UCSD-AML1 (cell line): ENCODE measurements around the gene KIF6.
"Not testable (repeated sequence)": the region's sequence is repeated elsewhere in the genome, so short reads cannot be mapped to it uniquely, and the experiment has no call there.

Experiments
- DNase-seq: peaks from one replicate; lab custom pipeline; 2025; ENCODE audit not compliant: unreplicated experiment; lab: John Stamatoyannopoulos, UW

KIF6 gene

DNA sequence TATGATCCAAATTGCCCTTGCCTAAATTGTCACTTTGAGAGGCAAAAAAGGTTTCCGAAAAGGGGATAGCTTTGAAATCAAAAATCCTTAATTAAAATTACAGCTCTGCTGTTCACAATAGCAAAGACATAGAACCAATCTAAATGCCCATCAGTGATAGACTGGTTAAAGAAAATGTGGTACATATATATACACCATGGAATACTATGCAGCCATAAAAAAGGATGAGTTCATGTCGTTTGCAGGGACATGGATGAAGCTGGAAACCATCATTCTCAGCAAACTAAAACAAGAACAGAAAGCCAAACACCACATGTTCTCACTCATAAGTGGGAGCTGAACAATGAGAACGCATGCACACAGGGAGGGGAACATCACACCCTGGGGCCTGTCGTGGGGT is 1.9 kb downstream of the KIF6 start:
- DNase-seq, result not testable (repeated sequence)

DNA sequence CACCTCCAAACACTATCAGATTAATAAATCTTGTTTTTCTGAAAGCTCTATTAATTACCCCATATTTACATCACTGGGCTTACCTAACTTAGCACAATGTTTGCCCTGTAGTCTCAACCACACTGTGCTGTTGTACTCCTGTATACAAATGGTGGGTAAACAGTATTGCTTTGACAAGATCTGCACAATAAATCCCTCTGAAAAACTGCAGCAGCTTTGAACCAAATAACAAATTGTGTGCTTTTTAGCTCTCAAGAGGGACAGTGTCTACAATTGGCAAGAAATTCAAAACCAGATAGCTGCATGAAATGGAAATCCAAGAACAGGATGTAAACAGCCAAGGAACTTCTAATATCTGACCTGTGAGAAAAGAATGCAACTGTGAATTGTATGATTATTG is 10.4 kb downstream of the KIF6 start:
- no peak for DNase-seq

DNA sequence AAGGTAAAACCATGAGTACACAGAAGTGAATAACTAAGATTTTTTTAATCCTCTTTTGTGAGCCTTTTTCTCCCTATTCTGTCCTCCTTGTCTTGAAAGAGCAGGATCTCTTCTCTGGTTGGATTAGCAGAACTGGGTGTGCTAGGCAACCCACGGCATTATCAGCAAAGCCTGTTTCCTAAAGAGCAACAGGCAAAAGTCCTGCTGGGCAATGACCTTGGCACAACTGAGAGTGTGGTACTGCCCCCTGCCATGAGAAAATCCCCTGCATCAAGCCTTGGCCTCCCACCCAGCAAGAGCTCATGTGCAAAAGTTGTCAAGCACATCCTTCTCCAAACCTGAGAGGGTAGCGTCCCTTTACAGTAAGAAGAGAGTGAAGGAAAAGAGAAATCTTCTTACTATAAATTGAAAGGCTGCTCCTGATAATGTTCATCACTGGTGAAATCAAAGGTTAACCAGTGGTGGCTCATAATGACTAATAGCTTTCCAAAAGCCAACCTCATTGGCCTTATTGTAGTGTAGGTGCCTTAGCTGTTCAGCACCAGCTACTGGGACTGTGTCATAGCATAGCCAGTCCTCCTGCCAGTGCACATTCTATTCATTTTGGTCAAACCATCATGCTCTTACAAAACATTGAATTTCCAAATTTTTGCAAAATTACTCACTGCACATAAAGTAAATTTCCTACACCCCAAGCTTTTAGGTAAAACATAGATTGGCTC is 17.1 kb downstream of the KIF6 start:
- DNase-seq, result no peak

DNA sequence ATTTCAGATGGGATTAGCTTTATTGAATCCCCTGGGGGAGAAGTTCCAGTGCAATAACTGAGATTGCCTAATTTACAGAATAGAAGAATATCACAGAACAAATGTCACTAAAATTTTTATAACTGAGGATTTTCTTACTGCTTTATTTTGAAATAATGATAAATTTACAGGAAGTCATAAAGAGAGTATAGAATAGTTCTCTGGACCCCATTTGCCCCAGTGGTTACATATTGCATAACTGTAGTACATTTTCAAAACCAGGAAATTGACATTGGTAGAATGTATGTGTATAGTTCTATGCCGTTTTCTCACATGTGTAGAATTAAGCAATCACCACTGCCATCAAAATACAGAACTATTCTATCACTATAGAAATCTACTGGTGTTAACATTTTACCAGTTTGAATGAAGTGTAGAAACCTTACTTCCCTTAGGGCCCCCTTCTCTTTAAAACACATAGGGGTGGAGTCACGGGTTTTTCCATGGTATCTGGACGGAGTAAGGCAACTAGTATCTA is 18.3 kb downstream of the KIF6 start:
- no peak for DNase-seq

DNA sequence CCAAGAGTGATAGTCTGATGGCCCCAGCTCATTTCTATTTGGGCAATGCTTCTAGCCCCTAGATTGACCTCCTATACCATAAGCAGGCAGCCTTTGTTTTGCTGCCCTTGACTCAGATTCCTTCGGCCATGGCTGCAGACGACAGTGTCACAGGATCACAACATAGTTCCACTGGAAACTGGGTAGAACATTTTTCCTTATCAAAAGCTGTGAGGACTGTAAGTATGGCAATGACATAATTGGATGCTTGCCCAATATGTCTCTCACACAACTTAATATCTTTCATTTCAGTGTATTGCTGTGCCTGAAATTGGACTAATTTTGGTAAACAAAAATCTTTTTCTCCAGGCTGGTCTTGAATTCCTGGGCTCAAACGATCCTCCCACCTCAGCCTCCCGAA is 22.9 kb downstream of the KIF6 start:
- DNase-seq, result no peak

DNA sequence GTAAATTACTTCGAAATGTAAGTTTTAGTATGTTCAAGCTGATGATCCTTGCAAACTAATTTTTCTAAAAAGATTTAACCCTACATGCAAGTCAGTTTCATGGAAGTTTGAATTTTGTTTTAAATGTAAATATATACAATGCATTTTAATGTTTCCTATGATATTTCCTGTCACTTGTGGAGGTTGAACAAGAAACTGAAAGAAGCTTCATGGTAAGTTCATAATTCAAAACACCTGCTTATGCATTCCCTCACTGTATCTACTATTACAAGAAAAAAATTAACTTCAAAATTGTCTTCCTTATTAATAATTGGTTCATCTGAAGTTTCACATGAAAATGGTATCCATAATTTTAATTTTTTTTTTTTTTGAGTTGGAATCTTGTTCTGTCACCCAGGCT is 24.8 kb downstream of the KIF6 start:
- DNase-seq, result no peak

DNA sequence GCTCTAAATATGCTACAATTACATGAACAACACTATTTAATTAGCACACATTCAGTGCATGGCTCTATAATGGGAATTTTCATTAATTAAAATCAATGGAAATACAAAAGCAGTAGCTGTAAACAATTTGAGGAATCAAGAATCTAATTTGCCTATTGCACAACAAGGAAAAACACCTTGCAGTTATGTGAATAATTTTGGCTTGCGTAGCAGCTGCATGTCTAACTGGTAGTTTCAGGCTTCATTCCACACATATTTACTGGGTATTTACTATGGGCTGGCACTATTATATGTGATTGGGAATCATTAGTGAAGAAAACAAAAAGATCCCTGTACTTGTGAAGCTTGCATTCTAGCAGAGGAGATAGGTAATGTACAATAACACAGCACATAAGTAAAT is 26.4 kb downstream of the KIF6 start:
- DNase-seq, result no peak

DNA sequence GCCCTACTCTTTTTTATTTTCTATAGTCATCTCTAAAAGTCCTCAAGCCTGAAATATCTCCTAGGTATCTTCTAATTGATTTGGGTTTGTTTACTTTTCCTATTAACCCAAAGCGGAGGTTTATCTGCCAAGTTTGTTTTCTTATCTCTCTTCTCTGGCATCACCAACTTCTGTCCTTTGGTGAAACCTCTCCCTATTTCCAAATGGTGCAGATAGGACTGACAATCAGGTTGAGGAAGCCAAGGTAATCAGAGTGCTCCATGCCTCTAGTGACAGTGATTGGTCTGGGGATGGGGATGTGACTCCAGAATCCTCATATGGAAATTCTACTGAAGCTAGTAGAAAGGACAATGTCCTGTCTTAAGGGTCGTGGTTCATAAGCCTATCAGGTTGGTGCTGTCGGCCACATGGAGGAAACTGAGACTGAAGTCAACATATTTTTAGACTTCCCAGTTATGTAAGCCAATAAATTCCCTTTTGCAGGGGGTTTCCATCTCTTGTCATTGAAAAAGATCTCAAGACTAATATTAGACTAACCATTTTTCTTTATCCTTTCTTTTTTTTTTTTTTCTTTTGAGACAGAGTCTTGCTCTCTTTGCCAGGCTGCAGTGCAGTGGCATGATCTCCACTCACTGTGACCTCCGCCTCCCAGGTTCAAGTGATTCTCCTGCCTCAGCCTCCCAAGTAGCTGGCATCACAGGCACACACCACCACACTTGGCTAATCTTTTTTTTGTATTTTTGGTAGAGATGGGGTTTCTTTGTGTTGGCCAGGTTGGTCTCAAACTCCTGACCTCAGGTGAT is 28.0 kb downstream of the KIF6 start:
- DNase-seq, result no peak

DNA sequence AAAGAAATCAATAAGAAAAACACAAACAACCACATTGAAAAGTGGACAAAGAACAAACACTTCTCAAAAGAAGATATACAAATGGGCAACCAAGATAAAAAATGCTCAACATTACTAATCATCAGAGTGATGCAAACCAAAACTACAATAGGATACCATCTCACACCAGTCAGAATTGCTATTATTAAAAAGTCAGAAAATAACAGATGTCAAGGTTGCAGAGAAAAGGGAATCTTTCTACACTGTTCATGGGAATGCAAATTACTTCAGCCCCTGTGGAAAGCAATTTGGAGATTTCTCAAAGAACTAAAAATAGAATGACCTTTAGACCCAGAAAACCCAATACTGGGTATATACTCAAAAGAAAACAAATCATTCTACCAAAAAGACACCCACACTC is 29.8 kb downstream of the KIF6 start:
- DNase-seq, result no peak

DNA sequence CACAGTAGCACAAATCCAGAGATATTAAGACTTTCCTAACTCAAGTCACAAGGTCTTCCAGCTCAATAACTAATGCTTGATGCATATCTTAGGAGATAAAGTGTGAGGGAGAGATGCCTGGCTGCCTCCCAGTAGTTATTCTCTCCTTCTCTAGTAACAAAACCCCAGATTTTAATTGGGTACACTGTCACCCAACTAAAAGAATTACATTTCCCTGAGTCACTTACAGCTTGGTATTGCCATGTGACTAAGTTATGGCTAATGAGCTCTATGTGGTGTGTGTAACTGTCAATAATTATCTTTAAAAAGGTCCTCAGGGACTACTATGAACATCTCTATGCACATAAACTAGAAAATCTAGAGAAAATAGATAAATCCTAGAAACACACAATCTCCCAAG is 32.0 kb downstream of the KIF6 start:
- no peak for DNase-seq

DNA sequence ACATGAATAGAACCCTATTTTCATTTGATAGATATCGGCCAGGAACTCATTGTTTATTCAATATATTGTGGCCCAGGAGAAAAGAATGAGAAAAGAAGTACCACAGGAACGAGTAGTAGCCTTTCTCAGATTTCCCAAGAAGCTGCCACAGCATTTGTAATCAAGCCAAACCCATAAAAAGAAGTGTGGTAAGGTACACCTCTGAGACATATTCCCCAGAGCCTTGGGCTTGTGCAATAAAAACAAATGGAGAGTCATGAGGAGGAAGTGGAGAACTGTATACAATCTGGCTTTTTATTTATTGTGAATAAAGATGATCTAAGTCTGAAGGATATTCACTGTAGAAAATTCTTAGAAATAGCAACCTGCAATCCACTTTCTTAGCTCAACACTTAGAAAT is 36.7 kb downstream of the KIF6 start:
- no peak for DNase-seq

DNA sequence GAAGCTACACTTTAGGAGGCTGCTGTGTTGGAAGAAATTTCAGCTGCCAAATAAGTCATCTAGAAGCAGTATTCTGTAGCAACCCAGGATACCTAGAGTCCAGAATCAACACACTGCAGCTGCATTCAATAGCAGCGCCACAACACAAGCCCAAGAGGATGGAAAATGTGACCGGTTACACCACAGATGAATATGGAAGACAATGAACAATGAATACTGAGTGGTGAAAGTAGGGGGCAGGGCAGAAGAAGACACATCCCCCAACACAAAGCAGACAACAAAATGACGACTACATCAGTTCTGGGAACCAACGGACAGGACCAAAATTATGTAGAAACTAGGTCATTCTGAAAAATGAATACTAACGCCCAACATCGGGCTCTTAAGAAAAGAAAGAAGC is 38.2 kb downstream of the KIF6 start:
- DNase-seq, result no peak

DNA sequence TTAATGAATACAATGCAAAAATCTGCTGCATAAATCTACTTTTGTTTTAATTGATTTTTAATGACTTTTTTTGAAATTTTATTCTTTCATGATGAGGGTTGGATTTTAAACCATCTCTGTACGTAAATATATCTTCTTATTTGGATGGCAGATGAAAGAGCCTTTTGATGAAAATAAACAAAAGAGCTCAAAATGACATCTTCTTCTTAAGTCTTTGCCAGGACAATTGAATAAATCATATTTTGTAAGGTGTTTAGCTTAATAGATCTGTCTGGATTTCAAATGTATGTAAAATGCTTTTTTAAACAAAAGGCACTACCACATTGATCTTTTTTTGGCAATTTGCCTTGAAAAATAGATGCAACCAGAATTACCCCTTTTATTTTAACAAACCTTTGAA is 39.3 kb downstream of the KIF6 start:
- no peak for DNase-seq

DNA sequence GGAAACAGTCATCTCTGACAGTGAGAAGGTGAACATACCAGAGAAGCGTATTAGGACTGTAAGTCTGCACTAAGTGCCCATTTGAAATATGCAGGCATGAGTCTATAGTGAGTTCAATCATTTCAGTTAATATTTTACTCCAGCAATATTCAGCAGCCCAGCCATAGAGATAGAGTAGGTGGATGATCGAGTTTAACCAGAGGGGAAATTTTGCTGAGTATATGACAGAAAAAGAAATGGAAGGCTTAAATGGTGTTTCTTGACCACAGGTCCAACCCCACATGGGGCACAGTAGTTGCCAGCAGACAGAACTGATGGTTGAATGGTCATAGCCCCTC is 39.8 kb downstream of the KIF6 start:
- no peak for DNase-seq

DNA sequence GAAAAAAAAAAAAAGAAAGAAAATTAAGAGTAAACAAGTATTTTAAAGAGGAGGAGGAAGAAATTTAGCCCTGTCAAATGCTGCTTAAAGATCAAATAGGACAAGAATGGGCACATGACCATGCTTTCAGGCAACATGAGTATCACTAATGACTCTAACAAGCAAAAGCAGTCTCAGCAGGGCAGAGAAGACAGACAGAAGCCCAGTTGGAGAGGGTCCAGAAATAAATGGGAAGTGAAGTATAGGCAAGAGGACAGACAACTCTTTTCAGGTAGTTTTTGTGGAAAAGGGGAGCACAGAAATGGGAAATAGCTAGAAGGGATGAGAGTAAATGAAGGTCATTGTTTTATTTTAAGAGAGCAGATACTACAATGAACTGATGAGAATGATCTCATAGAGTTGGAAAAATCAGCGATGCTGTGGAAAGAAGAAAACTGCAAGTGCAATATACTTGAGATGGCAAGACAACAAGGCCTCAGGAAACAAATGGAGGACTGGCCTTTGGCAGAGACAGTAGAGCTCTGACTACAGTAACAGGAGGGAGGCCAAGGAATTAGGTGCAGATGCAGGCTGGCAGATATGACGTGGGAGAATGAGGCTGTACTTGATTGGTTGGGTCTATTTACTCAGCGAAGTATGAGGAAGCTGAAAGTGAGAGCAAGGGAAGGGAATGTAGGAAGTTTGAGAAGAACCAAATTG is 40.3 kb downstream of the KIF6 start:
- no peak for DNase-seq

DNA sequence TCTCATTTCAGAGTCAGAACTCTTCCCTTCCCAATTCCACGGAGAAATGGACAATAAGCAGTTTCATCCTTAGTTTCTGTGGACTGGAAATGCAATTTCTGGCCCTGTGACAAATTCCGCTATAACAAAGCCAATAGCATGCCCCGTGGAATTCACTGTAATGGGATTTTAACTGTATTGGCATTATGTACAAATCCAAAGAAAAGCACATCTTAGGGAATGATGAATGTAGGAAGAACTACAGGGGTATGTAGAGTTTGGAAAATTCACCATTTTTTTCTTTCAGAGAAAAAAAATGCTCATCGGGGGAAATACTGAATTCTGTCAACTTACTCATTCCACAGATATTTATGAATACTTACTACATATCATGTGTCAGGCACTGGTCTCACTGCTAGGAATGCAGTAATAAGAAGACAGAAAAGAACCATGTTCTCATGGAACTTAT is 43.5 kb downstream of the KIF6 start:
- no peak for DNase-seq

DNA sequence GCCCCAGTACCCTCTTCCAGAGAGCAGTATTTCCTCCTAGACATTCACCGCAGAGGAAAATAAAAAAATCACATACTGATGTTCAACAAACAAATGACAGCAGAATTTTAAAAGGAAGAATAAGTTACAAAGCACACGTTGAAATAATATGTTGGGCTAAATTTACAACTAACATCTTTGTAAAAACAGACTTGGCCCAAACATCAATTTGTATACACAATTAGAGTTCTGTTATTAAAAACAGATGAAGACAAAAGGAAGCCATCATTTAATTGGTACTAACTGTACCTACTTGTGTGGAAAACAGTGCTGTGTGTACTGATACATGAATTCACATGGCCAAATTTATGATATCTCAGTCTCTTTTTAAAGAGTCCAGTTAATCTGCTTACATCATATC is 46.3 kb downstream of the KIF6 start:
- DNase-seq, result no peak

DNA sequence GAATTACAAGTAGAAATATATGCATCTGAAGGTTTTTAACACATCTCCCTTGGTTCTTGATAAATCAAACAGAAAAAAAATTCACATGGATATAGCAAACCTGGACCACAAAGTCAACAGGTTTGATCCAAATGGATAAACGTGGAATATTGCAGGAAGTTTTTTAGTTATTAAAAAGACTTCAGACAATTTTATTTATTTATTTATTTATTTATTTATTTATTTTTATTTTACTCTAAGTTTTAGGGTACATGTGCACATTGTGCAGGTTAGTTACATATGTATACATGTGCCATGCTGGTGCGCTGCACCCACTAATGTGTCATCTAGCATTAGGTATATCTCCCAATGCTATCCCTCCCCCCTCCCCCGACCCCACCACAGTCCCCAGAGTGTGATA is 47.9 kb downstream of the KIF6 start:
- DNase-seq, result not testable (repeated sequence)

DNA sequence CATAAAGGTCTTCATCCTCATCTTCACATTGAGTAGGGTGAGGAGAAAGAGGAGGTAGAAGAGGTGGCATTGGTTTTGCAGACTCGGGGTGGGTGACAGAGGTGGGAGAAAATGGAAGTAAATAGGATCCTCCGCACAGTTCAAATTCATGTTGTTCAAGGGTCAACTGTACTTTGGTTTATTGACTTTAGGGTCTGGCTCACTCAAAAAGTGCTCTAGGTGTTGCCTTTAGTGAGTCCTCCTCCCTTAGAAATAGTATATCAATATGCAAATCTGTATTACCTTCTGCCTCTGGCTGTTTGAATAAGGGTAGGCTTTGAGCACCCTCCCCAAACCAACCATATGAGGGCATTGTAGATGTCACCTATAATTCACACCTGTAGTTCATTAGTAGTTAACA is 54.7 kb downstream of the KIF6 start:
- DNase-seq, result no peak

DNA sequence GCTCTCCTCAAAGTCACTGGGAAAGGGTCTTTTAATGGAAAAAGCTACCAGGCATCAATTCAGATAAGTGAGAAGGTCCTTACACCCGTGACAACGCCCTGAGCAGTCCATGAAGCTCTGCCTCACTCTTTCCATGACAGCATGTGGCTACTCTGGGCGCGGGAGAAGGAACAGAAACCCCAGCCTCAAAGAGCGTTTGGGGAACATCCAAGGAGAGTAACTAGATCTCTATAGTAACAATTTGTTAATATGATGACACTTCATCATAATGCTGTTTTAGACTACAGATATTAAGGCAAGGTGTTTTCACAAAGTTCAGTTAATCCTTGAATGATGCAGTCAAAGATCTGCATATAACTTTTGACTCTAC is 55.2 kb downstream of the KIF6 start:
- no peak for DNase-seq

DNA sequence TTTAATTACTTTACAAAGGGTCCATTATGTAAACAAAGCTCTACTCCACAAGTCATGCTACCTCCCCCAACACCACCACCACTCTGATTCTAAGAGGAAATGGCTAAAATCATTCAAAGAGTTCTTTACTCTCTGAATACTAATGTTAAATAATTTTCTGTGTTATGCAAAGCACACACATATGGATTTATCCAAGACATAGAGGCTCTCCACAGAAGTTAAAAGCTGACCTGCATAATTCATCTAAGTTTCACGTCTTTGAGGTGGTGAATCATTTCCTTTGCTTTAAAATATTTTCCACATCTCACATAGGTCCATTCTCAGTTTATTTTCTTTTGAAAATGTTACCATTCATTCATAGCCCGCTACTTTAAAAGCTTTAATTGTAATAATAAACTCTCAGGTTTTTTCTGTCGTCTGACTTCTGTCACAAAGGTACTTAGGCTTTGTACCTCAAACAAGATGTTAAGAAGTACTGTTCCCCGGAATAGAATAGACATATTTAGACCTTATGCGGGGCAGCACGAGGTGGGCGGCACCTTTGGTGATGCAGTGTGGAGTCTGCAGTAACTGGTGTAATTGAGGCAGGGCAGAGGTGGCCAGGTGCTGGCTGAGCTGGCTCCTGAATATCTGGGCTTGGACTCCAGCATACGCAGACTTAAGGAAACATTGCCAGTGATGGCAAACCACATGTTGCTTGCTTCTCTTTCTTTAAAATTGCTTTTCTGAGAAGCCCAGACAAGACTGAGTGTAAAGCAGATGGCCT is 55.8 kb downstream of the KIF6 start:
- no peak for DNase-seq
